HCT116 (cell line): Measurements from ENCODE around the gene AKAP13. TPM values are rescaled to one million over a fixed set of nuclear protein-coding genes. Genes with fewer than 3 reads are reported as not detected.

Experiments
- ATAC-seq: fragments of 200-7000 bp; cut with Tn5 transposase; 2 replicates; pipeline ENCODE4 v1.9.1; 2020; ENCODE audit warnings: mild to moderate bottlenecking, moderate library complexity
- BruUV-seq: library from RNA; stranded (reverse); fragments of 400-500 nt; replicated peaks from 2 replicates; lab custom pipeline; 2021; lab: Mats Ljungman, UMichigan
- CTCF ChIA-PET: fragments of 300-600 bp; sonication (Branson Sonifier 250); formaldehyde crosslinking; loops from one replicate; lab custom pipeline; 2021; ENCODE audit warnings: antibody characterized with exemption; lab: Charles Lee
- POLR2A ChIA-PET: fragments of 300-600, 350-600 bp; sonication (Branson Sonifier 250); formaldehyde crosslinking; loops from one replicate; lab custom pipeline; 2021; ENCODE audit warnings: antibody characterized with exemption; lab: Charles Lee
- RAD21 ChIA-PET, 2 experiments: fragments of 300-600 bp; sonication (Branson Sonifier 250); formaldehyde crosslinking; loops; one replicate each; lab custom pipeline; 2023; ENCODE audit warnings: low total read pairs in 2 of 2; ENCODE audit not compliant: uncharacterized antibody in 2 of 2, unreplicated experiment in 2 of 2, low non-redundant PET in 1 of 2; lab: Charles Lee
- DNase-seq: peaks from one replicate; pipeline ENCODE4 v3.0.0-alpha.2; 2010; ENCODE audit warnings: low read depth, low spot score
- H2AFZ ChIP-seq: fragments of 200-600 bp; shearing (Covaris generic), sonication (generic); 2 replicates; pipeline ENCODE4 v1.6.1; 2017; ENCODE audit warnings: low read depth, mixed run types, mixed read lengths, antibody characterized with exemption, low read length; ENCODE audit not compliant: poor library complexity, severe bottlenecking
- H3K27ac ChIP-seq: 2 replicates; pipeline ENCODE4 v1.5.1; 2012; ENCODE audit warnings: low read depth, low read length
- H3K27me3 ChIP-seq: fragments of 200-600 bp; sonication (generic); 2 replicates; pipeline ENCODE4 v1.6.1; 2016; ENCODE audit warnings: mixed run types, low read length, mixed read lengths; ENCODE audit not compliant: insufficient read depth
- H3K36me3 ChIP-seq, 2 experiments: fragments of 200-500 bp in 1 of 2; fragments of 200-600 bp in 1 of 2; sonication (Bioruptor generic) in 1 of 2; sonication (generic) in 1 of 2; 2 replicates each; pipeline versions ENCODE4 v1.5.1 to v1.6.1; 2014 to 2016; ENCODE audit warnings: low read length in 2 of 2, inconsistent platforms in 1 of 2, mixed read lengths in 1 of 2, mixed run types in 1 of 2; ENCODE audit not compliant: insufficient read depth in 2 of 2, control insufficient read depth in 1 of 2
- H3K4me1 ChIP-seq, 2 experiments: fragments of 200-600 bp in 1 of 2; sonication (generic) in 1 of 2; 2 replicates each; pipeline versions ENCODE4 v1.5.1 to v1.6.1; 2012 to 2017; ENCODE audit warnings: low read length in 2 of 2, inconsistent platforms in 1 of 2, mild to moderate bottlenecking in 1 of 2, mixed read lengths in 1 of 2, mixed run types in 1 of 2, moderate library complexity in 1 of 2; ENCODE audit not compliant: insufficient read depth in 2 of 2, control insufficient read depth in 1 of 2
- H3K4me2 ChIP-seq: fragments of 200-600 bp; sonication (generic); 2 replicates; pipeline ENCODE4 v1.6.1; 2017; ENCODE audit warnings: mixed run types, low read length, mixed read lengths
- H3K4me3 ChIP-seq, 2 experiments: fragments of 200-600 bp in 1 of 2; sonication (generic) in 1 of 2; replicated peaks in 1 of 2; 2 replicates each; pipeline ENCODE4 v1.5.1; 2011 to 2016; ENCODE audit warnings: low read length in 2 of 2, control low read depth in 1 of 2, low read depth in 1 of 2, mild to moderate bottlenecking in 1 of 2, mixed read lengths in 1 of 2, mixed run types in 1 of 2
- H3K79me2 ChIP-seq: fragments of 200-600 bp; sonication (generic); 2 replicates; pipeline ENCODE4 v1.6.1; 2017; ENCODE audit warnings: mild to moderate bottlenecking, mixed run types, low read length, moderate library complexity, mixed read lengths; ENCODE audit not compliant: insufficient read depth
- H3K9ac ChIP-seq: fragments of 200-600 bp; sonication (generic); 2 replicates; pipeline ENCODE4 v1.6.1; 2016; ENCODE audit warnings: low read length, mixed read lengths
- H3K9me2 ChIP-seq: fragments of 200-600 bp; sonication (generic), shearing (Covaris generic); 2 replicates; pipeline ENCODE4 v1.6.1; 2017; ENCODE audit warnings: mixed run types, mild to moderate bottlenecking, moderate library complexity; ENCODE audit not compliant: insufficient read depth
- H3K9me3 ChIP-seq, 2 experiments: fragments of 200-500 bp in 1 of 2; fragments of 200-600 bp in 1 of 2; sonication (Bioruptor generic) in 1 of 2; sonication (generic) in 1 of 2; 2 replicates each; pipeline ENCODE4 v1.6.1; 2014 to 2017; ENCODE audit warnings: low read length in 2 of 2, mixed read lengths in 2 of 2, inconsistent platforms in 1 of 2, low read depth in 1 of 2, mild to moderate bottlenecking in 1 of 2, mixed run types in 1 of 2, moderate library complexity in 1 of 2; ENCODE audit not compliant: control insufficient read depth in 1 of 2, insufficient read depth in 1 of 2
- H4K20me1 ChIP-seq: fragments of 200-600 bp; sonication (generic), shearing (Covaris generic); 2 replicates; pipeline ENCODE4 v1.6.1; 2017; ENCODE audit warnings: mixed run types, mild to moderate bottlenecking, moderate library complexity; ENCODE audit not compliant: insufficient read depth
- CEBPB ChIP-seq: IDR thresholded peaks from 2 replicates; pipeline ENCODE4 v1.6.1; 2012; ENCODE audit warnings: low read depth
- EGR1 ChIP-seq: IDR thresholded peaks from 2 replicates; pipeline ENCODE4 v1.6.1; 2012; ENCODE audit warnings: low read depth
- FOSL1 ChIP-seq: IDR thresholded peaks from 2 replicates; pipeline ENCODE4 v1.6.1; 2012; ENCODE audit warnings: low read depth
- POLR2A ChIP-seq: IDR thresholded peaks from 2 replicates; pipeline ENCODE4 v1.7.0; 2011; ENCODE audit warnings: borderline replicate concordance; ENCODE audit not compliant: insufficient read depth, insufficient read length; ENCODE audit errors: extremely low read depth
- RAD21 ChIP-seq: IDR thresholded peaks from 2 replicates; pipeline ENCODE4 v1.6.1; 2012; ENCODE audit warnings: low read depth, mild to moderate bottlenecking
- YY1 ChIP-seq: IDR thresholded peaks from 2 replicates; pipeline ENCODE4 v1.6.1; 2011; ENCODE audit warnings: low read length, low read depth, moderate library complexity, mild to moderate bottlenecking; ENCODE audit not compliant: insufficient replicate concordance; ENCODE audit errors: extremely low read depth
- ZFX ChIP-seq: fragments of 450-650 bp; IDR thresholded peaks from 2 replicates; pipeline ENCODE4 v1.6.1; 2017
- intact Hi-C: fragments of 100-400 bp; cut with micrococcal nuclease; formaldehyde crosslinking; loops from 2 replicates; pipeline ENCODE4 v1.10.0; 2022
- total RNA-seq: library from RNA; stranded (reverse); gene quantifications from one replicate; pipeline ENCODE4 v1.2.1, GENCODE V29; 2021; ENCODE audit not compliant: unreplicated experiment
- TF ChIP-seq, protein P1 (sequence below): IDR thresholded peaks from 2 replicates; pipeline ENCODE4 v1.6.1; 2011; ENCODE audit warnings: mild to moderate bottlenecking, low read length, moderate library complexity; ENCODE audit not compliant: insufficient replicate concordance; ENCODE audit errors: extremely low read depth

Gene AKAP13
- total RNA-seq, 1 experiment from 2014 or later: 43.1 TPM

DNA sequence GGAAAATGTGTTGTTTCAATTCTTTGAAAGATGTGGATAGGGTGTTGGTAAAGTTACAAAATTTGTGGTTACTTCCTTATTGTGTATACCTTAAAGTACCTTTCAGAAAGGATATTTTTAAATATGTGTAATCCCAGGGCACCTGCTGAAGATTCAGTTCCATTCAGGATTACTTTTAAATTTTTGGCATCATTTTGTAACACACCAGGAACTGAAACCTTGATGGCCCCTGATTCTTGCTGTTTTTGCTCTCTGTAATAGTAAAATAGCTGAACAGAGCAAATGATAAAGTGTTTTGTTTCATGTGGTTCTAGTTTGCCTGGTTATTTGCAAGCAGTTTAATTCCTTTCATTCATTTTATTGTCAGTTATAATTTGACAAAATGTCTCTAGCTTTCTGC is 253.5 kb downstream of the AKAP13 start:
- no peak for TF ChIP-seq YY1
- ATAC-seq: no peak
- H4K20me1 ChIP-seq: no peaks in the 10 kb centered on the region
- no peaks in the 10 kb centered on the region for H3K9me2 ChIP-seq
- POLR2A ChIA-PET: no interaction called here
- no peak overlapping the region for H3K4me2 ChIP-seq
- no peaks in the 10 kb centered on the region for H3K79me2 ChIP-seq
- H3K36me3 ChIP-seq: no peaks in the 10 kb centered on the region
- no peak overlapping the region for H3K9ac ChIP-seq
- no peak overlapping the region for H2AFZ ChIP-seq
- H3K4me3 ChIP-seq: no peak overlapping the region
- no TSS peak for BruUV-seq
- intact Hi-C loops: loop anchor here (1.0 kb wide), 1 partner anchor 13 kb away; no protein-coding TSS in a partner anchor
- no peak for DNase-seq
- no peaks in the 10 kb centered on the region for H3K9me3 ChIP-seq
- no peak overlapping the region for H3K27ac ChIP-seq
- CTCF ChIA-PET: no interaction called here
- RAD21 ChIA-PET: no interaction called here
- no peaks in the 10 kb centered on the region for H3K4me1 ChIP-seq
- no peaks in the 10 kb centered on the region for H3K27me3 ChIP-seq

DNA sequence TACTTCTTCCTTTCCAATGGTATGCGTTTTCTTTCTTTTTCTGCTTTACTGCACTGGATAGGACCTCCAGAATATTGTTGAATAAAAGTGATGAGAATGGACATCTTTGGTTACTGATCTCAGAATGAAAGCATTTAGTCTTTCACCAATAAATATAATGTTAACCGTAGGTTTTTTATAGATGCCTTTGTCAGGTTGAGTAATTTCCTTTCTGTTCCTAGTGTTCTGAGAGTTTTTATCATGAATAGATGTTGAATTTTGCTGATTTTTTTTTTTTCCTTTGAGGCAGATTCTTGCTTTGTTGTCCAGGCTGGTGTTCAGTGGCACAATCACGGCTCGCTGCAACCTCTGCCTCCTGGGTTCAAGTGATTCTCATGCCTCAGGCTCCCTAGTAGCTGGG is 255.9 kb downstream of the AKAP13 start:
- no peak for TF ChIP-seq EGR1
- TF ChIP-seq CEBPB: no peak
- TF ChIP-seq, protein P1, sequence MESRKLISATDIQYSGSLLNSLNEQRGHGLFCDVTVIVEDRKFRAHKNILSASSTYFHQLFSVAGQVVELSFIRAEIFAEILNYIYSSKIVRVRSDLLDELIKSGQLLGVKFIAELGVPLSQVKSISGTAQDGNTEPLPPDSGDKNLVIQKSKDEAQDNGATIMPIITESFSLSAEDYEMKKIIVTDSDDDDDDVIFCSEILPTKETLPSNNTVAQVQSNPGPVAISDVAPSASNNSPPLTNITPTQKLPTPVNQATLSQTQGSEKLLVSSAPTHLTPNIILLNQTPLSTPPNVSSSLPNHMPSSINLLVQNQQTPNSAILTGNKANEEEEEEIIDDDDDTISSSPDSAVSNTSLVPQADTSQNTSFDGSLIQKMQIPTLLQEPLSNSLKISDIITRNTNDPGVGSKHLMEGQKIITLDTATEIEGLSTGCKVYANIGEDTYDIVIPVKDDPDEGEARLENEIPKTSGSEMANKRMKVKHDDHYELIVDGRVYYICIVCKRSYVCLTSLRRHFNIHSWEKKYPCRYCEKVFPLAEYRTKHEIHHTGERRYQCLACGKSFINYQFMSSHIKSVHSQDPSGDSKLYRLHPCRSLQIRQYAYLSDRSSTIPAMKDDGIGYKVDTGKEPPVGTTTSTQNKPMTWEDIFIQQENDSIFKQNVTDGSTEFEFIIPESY: no peak
- no peak for TF ChIP-seq FOSL1
- TF ChIP-seq ZFX: no peak
- TF ChIP-seq POLR2A: no peak
- no peak for TF ChIP-seq RAD21
- no peak overlapping the region for H3K9ac ChIP-seq
- H3K4me3 ChIP-seq: no peak overlapping the region
- no peak overlapping the region for H2AFZ ChIP-seq
- no peaks in the 10 kb centered on the region for H3K36me3 ChIP-seq
- H3K9me3 ChIP-seq: no peaks in the 10 kb centered on the region
- no peaks in the 10 kb centered on the region for H3K79me2 ChIP-seq
- H4K20me1 ChIP-seq: no peaks in the 10 kb centered on the region
- no peak overlapping the region for H3K27ac ChIP-seq
- no peaks in the 10 kb centered on the region for H3K27me3 ChIP-seq
- RAD21 ChIA-PET: no interaction called here
- H3K4me1 ChIP-seq: no peaks in the 10 kb centered on the region
- BruUV-seq: no TSS peak
- DNase-seq (no peak), ATAC-seq (no peak)
- no peaks in the 10 kb centered on the region for H3K9me2 ChIP-seq
- CTCF ChIA-PET: no interaction called here
- intact Hi-C loops: no loop called here
- POLR2A ChIA-PET: no interaction called here
- H3K4me2 ChIP-seq: no peak overlapping the region
